ENCODE results near the gene F13A1.

- TF ChIP-seq CTCF (IDR thresholded peaks at IDR 0.05) = no peak
- TF ChIP-seq POLR2A (IDR thresholded peaks at IDR 0.05) = no peak
These were observed 71.8 kb downstream of the F13A1 start for GRCh38 chr6:6248651-6249050.
